GM21786 (cell line): ENCODE data around the gene KLB.
A peak's percentile ranks its signal among the peaks of the same experiment; 100 is the strongest.
"Not testable (repeated sequence)": the region's sequence is repeated elsewhere in the genome, so short reads cannot be mapped to it uniquely, and the experiment has no call there.

Experiments
- ATAC-seq: cut with Tn5 transposase; IDR thresholded peaks from one replicate; pipeline ENCODE4 v1.9.1; 2021; ENCODE audit not compliant: unreplicated experiment

Gene KLB

GRCh38 chr4:39425297-39425696 lies 18.6 kb downstream of the KLB start:
- ATAC-seq: not testable (repeated sequence)

- no peak for ATAC-seq
Observed at GRCh38 chr4:39426728-39427127, 20.0 kb downstream of the KLB start.

DNA sequence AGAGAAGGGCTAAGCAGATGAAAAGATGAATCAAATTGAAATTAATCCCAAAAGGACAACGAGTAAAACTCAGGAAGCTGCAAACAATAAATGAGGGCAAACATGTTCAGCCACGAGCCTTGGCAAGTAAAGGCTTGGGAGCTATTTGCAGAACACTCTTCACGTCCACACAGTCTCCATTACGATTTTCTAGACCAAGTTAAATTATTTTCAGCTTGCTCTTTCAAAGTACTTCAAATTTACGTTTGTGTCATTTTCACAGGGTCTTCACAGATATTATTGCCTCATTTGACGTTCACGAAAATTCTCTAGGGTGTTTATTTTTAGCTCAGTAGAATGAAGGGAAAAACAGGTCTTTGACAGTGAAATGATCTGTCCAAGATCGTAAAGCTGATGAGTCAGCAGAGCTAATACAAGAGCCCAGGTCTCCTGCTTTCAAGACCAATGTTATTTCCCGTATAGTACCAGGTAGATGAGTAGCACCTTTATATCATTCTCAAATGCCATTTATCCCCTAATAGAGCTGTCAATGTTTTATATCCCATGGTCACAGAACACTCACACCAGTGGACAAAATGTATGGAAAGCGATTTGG lies 20.9 kb downstream of the KLB start:
- no peak for ATAC-seq

- ATAC-seq: no peak
Observed at GRCh38 chr4:39429476-39430334, 23.0 kb downstream of the KLB start.

GRCh38 chr4:39433878-39434492 lies 27.3 kb downstream of the KLB start:
- ATAC-seq: no peak

DNA sequence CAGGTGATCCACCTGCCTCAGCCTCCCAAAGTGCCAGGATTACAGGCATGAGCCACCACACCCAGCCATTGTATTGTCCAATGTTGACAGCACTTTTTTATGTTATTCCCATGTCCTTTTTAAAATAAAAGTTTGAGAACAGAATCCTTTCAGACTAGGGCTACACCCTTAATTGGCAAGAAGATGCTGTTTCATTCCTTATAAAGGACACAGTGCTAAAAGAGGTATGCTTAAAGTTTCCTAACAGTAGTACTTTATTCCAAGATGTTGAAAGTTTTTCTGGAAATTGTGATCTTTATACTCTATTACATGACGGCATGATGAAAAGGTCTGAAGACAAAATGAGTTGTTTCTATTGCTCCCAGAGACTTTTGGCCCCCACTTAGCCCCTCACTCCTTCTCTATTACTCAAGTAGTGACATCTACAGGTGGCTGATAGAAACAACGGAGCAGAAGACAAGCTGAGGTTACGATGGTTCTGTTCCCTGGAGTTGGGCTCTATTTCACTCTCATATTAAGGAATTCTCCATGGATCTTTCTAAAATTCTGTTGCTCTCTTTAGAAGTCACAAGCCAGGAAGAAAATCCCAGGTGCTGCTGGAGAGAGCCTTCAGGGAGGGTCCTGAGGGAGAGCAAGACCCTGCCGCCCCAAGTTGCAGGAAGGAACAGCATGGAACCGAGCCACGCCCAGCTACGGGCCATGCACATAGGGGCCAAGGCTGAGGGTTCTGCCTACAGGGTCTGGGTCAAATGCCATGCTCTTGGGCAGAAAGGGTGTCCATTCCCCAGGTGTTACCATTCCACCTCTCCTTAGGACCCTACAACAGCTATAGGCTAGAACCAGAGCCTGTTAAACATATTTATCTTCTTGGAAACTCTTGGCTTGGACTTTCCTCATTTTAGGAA lies 29.2 kb downstream of the KLB start:
- no peak for ATAC-seq

DNA sequence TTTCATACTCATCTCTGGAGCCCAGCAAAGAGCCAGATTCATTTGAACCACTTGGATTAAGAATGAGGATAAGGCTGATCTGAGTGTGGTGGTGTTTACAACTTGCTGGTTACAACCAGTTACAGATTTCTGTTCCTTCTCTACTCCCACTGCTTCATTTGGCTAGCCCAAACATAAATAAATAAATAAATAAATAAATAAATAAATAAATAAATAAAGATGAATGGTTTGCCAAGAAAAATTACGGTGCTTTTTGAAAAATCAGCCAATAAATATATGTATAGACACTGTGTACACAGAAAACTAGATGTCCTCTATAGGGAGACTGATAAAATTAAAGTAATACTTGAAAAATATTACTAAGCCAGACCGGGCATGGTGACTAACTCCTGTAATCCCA lies 34.9 kb downstream of the KLB start:
- ATAC-seq: no peak

DNA sequence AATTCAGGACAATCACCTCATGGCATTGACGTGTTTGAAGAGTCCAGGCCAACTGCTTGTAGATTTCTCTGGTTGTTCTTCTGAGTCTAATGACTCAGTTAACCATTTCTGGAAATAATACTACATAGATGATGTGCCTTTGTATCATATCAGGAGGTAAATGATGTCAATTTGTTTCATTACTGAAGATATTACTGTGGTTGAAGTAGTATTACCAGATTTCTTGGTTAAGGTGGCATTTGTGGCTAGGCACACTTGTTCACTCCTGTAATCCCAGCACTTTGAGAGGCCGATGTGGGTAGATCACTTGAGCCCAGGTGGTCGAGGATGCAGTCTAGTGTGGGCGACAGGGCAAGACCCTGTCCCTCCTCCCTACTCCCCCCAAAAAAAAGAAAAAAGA lies 36.3 kb downstream of the KLB start:
- no peak for ATAC-seq

GRCh38 chr4:39446483-39446841 lies 39.7 kb downstream of the KLB start:
- no peak for ATAC-seq

DNA sequence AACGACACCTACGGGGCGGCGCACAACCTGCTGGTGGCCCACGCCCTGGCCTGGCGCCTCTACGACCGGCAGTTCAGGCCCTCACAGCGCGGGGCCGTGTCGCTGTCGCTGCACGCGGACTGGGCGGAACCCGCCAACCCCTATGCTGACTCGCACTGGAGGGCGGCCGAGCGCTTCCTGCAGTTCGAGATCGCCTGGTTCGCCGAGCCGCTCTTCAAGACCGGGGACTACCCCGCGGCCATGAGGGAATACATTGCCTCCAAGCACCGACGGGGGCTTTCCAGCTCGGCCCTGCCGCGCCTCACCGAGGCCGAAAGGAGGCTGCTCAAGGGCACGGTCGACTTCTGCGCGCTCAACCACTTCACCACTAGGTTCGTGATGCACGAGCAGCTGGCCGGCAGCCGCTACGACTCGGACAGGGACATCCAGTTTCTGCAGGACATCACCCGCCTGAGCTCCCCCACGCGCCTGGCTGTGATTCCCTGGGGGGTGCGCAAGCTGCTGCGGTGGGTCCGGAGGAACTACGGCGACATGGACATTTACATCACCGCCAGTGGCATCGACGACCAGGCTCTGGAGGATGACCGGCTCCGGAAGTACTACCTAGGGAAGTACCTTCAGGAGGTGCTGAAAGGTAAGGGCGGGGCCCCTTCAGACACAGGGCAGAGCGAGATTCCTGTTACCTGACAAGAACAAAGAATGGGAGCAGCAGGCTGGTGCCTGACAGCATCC lies 40.3 kb downstream of the KLB start:
- peak; percentile 88 for ATAC-seq

DNA sequence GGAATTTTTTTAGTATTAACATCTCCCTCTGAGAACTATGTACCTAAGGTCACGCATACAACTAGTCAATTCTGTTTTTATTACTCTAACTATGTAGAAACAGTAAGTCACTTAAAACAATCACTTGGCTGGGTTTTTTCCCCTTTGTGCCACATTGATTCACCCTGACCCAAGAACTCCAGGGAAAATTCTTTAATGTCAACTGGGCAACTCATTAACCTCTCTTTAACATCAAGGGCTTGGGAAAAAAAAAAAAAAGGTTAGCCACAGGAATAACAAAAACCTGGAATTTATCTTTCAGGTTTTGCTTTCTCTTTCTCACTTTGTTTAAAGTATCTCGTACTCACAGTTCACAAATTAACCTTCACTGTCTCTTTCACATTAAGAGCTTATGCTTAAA lies 43.9 kb downstream of the KLB start:
- ATAC-seq: no peak

DNA sequence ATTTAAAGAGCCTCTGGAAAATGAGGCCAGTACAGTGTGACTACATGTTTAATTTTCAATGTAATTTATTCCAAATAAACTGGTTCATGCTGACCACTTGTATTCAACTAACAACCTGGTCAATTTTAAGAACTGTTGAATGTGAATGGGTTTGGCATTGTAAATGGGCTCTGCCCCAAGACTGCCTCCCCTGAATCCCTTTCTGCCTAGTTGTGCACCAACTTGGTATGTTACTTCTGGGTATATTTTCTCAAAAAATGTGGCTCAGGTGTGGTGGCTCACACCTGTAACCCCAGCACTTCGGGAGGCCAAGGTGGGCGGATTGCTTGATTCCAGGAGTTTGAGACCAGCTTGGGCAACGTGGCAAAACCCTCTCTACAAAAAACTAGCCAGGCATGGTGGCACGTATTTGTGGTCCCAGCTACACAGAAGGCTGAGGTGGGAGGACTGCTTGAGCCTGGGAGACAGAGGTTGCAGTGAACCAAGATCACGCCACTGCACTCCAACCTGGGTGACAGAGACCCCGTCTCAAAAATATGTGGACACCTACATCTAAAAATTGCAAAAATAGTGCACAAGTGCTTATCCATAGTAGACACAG lies 44.8 kb downstream of the KLB start:
- ATAC-seq: no peak

- ATAC-seq: no peak
Observed at GRCh38 chr4:39452153-39452859, 45.6 kb downstream of the KLB start.

DNA sequence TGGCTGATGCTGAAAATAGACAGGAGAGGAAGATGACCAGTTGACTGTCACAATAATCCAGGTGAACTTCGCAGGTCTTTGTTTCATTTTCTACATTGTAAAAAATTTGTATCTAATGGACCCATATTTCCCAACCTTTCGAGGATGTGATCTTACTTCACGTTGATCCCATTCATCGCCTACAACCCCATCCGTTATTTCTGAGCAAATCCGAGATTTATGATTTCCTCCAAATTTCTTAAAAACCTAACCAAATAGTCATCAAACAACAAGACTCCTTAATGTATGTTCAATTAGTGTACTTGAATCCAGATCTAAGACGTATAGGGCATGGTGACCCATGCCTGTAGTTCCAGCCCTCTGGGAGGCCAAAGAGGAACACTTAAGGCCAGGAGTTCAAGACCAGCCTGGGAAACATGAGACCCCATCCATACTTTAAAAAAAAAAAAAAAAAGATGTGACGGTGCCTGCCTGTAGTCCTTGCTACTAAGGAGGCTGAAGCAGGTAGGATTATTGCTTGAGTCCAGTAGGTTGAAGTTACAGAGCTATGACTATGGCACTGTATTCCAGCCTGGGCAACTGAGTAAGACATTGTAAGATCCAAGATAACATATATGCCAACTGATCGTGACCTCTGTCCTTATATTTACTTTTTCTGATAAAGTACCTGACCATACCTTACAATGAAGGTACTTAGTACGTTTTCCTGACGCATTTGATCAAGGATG lies 46.3 kb downstream of the KLB start:
- no peak for ATAC-seq

GRCh38 chr4:39453738-39454137 lies 47.0 kb downstream of the KLB start:
- no peak for ATAC-seq

GRCh38 chr4:39455486-39455885 lies 48.8 kb downstream of the KLB start:
- ATAC-seq: no peak

- ATAC-seq: no peak
Observed at GRCh38 chr4:39456946-39457763, 50.4 kb downstream of the KLB start.

- not testable (repeated sequence) for ATAC-seq
Observed at GRCh38 chr4:39458161-39458504, 51.4 kb downstream of the KLB start.
